GM10266 (cell line): ENCODE measurements around the gene CHST8.

Experiments
- DNase-seq: peaks from one replicate; pipeline ENCODE4 v3.0.0; 2012; ENCODE audit errors: extremely low spot score
- CTCF ChIP-seq: IDR thresholded peaks from 2 replicates; pipeline ENCODE4 v1.5.1; 2012; ENCODE audit warnings: mild to moderate bottlenecking, low read depth; ENCODE audit not compliant: control insufficient read depth, insufficient read depth; ENCODE audit errors: missing control alignments

Gene CHST8

DNA sequence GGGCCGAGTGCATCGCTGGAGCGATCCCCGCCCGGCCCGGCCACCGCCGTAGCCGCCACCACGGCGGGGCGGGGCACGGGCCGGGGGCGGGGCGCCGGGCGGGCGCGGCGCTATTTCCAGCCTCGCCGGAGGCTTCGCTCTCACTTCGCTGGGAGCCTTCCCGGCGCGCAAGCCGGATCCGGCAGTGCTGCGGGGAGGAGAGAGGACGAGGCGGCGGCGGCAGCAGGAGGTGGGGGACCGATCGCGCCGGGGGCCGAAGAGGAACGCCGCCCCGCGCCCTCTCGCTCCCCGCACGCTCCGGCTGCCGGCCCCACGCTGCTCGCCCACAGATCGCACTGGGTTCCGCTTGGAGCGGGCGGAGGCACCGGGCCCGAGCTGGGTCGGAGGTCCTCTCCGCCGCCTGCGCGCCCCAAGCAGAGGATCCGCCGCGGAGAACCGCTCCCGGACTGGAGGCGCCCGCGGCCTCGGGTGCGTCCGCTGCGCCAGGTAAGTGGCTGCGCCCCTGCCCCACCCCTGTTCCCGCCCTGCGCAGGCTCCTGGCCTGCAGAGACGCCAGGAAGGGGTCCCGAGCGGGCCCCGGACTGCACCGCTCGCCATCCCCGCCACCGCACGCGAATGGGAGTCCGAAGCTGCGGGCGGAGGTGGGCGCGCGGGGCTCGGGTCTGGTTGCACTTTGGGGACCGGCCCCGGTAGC, at the start of gene CHST8:
Gene CHST8, plus strand, starts transcription at position 143 of the 694 bp plus-strand sequence. CDS start 67,309 bp downstream, outside the sequence.
- no peak for TF ChIP-seq CTCF

GRCh38 chr19:33572929-33573328, 48.8 kb upstream of the CHST8 start:
- no peak for DNase-seq
- TF ChIP-seq CTCF = no peak

More for the DNA sequence above, at the start of gene CHST8:
- peak; percentile 56 for DNase-seq

DNA sequence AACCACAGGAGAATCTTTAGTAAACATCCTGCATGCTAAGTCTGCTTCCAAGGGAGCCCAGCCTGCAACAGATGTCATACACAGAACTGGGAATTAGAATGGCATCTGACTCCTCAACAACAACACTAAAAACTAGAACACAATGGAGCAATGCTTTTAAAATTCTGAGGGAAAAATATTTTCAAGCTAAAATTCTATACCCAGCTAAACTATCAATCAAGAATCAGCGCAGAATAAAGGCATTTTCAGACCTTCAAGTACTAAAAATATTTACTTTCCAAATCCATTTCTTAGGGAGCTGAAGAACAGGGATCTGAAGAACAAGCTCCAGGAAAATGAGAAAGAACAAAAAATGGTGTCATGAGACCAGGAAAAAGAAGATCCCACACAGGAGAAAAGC, 46.9 kb upstream of the CHST8 start:
- TF ChIP-seq CTCF = no peak
- no peak for DNase-seq

DNA sequence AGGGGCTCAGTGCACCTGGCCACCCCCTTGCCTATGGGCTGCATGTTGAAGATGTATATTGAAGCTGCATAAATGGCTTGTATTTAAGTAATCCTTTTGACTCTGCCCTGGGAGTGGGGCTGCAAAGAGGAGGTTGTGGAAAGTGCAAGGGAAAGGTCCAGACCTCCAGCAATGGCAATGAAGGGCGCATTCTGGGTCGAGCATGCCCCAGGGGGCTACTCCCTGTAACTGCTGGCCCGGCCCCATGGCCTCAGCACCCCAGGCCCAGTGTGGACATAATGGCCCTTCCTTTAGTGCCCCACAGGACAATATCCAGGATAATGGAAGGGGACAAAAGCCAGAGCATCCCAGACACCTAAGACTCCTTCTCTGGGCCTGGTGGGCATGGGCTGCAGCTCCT, 43.1 kb upstream of the CHST8 start:
- no peak for DNase-seq
- TF ChIP-seq CTCF = no peak

GRCh38 chr19:33580026-33580644, 41.6 kb upstream of the CHST8 start:
- no peak for DNase-seq
- TF ChIP-seq CTCF = no peak

DNA sequence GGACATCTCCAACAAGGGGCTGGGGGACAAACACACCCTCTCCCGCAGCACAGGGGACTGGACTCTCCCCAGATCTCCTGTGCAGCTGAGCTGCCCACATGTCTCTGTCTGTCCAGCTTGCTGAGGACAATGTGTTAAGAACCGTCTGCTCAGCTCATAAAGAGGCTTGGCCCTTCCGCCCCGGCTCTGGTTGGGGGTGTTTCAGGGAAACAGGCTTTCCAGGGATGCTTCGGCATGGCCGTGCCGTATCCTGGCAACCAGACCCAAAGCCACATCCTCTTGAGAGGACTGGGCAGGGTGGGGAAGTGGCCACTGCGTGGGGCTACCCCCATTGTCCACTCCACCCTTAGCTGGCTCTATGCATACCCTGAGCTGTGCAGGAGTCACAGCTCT, 41.1 kb upstream of the CHST8 start:
- DNase-seq = no peak
- TF ChIP-seq CTCF = no peak

- DNase-seq = no peak
- TF ChIP-seq CTCF = no peak
Measured at GRCh38 chr19:33582914-33583313, 38.8 kb upstream of the CHST8 start.
